Upper lobe of right lung (tissue), 1 donor: Measurements from ENCODE around the gene NFIC. TPM values are rescaled to one million over a fixed set of nuclear protein-coding genes. Genes with fewer than 3 reads are reported as not detected.
"Not testable (repeated sequence)": the region's sequence is repeated elsewhere in the genome, so short reads cannot be mapped to it uniquely, and the experiment has no call there.

Source experiments
- ATAC-seq: fragments of 200-7000 bp; cut with Tn5 transposase; one replicate; pipeline ENCODE4 v1.9.1; 2020; ENCODE audit warnings: mild to moderate bottlenecking, moderate library complexity
- DNase-seq: peaks from one replicate; pipeline ENCODE4 v3.0.0-alpha.2; 2020
- H3K27ac ChIP-seq: fragments of 200-600 bp; one replicate; pipeline ENCODE4 v1.8.0; 2022
- H3K27me3 ChIP-seq: fragments of 200-600 bp; one replicate; pipeline ENCODE4 v1.8.0; 2022; ENCODE audit warnings: mild to moderate bottlenecking
- H3K36me3 ChIP-seq: fragments of 200-600 bp; one replicate; pipeline ENCODE4 v1.8.0; 2022
- H3K4me1 ChIP-seq: fragments of 200-600 bp; one replicate; pipeline ENCODE4 v1.8.0; 2022
- H3K4me3 ChIP-seq: fragments of 200-600 bp; one replicate; pipeline ENCODE4 v1.8.0; 2022; ENCODE audit warnings: mild to moderate bottlenecking
- H3K9me3 ChIP-seq: fragments of 200-600 bp; one replicate; pipeline ENCODE4 v1.8.0; 2022
- CTCF ChIP-seq: fragments of 200-600 bp; IDR thresholded peaks from one replicate; pipeline ENCODE4 v1.8.0; 2022; ENCODE audit warnings: antibody characterized with exemption
- intact Hi-C: fragments of 100-400 bp; cut with DNase I; formaldehyde crosslinking; loops from one replicate; pipeline ENCODE4 v1.11.0; 2022
- total RNA-seq: library from RNA; stranded (reverse); fragmentation: NEBNext Ultra II Directional; extraction: Animal tissue kit (Norgen Biotek cat#: 25700); gene quantifications from one replicate; pipeline ENCODE4 v1.2.1, GENCODE V29; 2021
- donor health status: DM: no; HTN: yes; CAD: no; lungs with severe emphysema.

The NFIC gene
- total RNA-seq, 1 donor from 2014 or later = 150 TPM

- ATAC-seq (peak; percentile 61), DNase-seq (no peak)
These were observed 77.7 kb downstream of the NFIC start for GRCh38 chr19:3443840-3444694.

GRCh38 chr19:3444695-3445234, 78.4 kb downstream of the NFIC start:
- ATAC-seq (no peak), DNase-seq (no peak)
- H3K27ac ChIP-seq = no peak overlapping the region
- no peak overlapping the region for H3K4me3 ChIP-seq
- H3K4me1 ChIP-seq = peaks cover 14% of the 10 kb centered on the region
- intact Hi-C loops = no loop called here
- H3K9me3 ChIP-seq = no peaks in the 10 kb centered on the region
- H3K36me3 ChIP-seq = peaks cover 79% of the 10 kb centered on the region
- no peaks in the 10 kb centered on the region for H3K27me3 ChIP-seq
- TF ChIP-seq CTCF = no peak

More at GRCh38 chr19:3443840-3444694, 77.7 kb downstream of the NFIC start:
- Histone ChIP-seq H3K36me3 (peaks cover 73% of the 10 kb centered on the region), H3K4me1 (peaks cover 14% of the 10 kb centered on the region), H3K27me3 (no peaks in the 10 kb centered on the region), H3K9me3 (no peaks in the 10 kb centered on the region), H3K27ac (peak overlapping the region; percentile 42), H3K4me3 (no peak overlapping the region)
- TF ChIP-seq CTCF = no peak
- intact Hi-C loops = no loop called here

GRCh38 chr19:3446657-3447056, 80.3 kb downstream of the NFIC start:
- intact Hi-C loops, H3K4me3 ChIP-seq, H3K9me3 ChIP-seq, H3K27ac ChIP-seq, DNase-seq, H3K27me3 ChIP-seq, ATAC-seq: not testable (repeated sequence)
- H3K36me3 ChIP-seq = peaks cover 78% of the 10 kb centered on the region
- H3K4me1 ChIP-seq = peaks cover 21% of the 10 kb centered on the region

- ATAC-seq (no peak), DNase-seq (no peak)
- no peak overlapping the region for H3K4me3 ChIP-seq
- no peaks in the 10 kb centered on the region for H3K9me3 ChIP-seq
- H3K27ac ChIP-seq = no peak overlapping the region
- H3K27me3 ChIP-seq = no peaks in the 10 kb centered on the region
- TF ChIP-seq CTCF = no peak
- peaks cover 86% of the 10 kb centered on the region for H3K36me3 ChIP-seq
- peaks cover 18% of the 10 kb centered on the region for H3K4me1 ChIP-seq
- intact Hi-C loops = no loop called here
These were observed 82.4 kb downstream of the NFIC start for GRCh38 chr19:3448616-3449334.

- Histone ChIP-seq H3K4me3 (no peak overlapping the region), H3K9me3 (no peaks in the 10 kb centered on the region), H3K27ac (peak overlapping the region; percentile 42), H3K27me3 (no peaks in the 10 kb centered on the region), H3K4me1 (peaks cover 7% of the 10 kb centered on the region), H3K36me3 (peaks cover 87% of the 10 kb centered on the region)
- intact Hi-C loops = no loop called here
- ATAC-seq = peak; percentile 83
- DNase-seq = peak; percentile 78
- TF ChIP-seq CTCF = no peak
These were observed 84.5 kb downstream of the NFIC start for GRCh38 chr19:3450796-3451411.
